PFSK-1 (cell line): ENCODE data around the gene ALDH1A3.

Experiments
- FOXP2 ChIP-seq: optimal IDR thresholded peaks from 2 replicates; pipeline ENCODE3; 2011; ENCODE audit warnings: borderline replicate concordance, control low read depth, inconsistent platforms; ENCODE audit not compliant: insufficient read depth; ENCODE audit errors: extremely low read length, extremely low read depth
- TAF1 ChIP-seq: IDR thresholded peaks from 2 replicates; pipeline ENCODE4 v1.6.1; 2012; ENCODE audit warnings: low read length, control low read depth, borderline replicate concordance; ENCODE audit not compliant: insufficient read depth

GRCh38 chr15:100898152-100898490, 18.5 kb downstream of the ALDH1A3 start:
- TF ChIP-seq TAF1 (no peak), FOXP2 (no peak)
